HCT116 (cell line): Measurements from ENCODE around the gene CAMK2A. TPM values are rescaled to one million over a fixed set of nuclear protein-coding genes. Genes with fewer than 3 reads are reported as not detected.

ENCODE experiments used
- ATAC-seq: fragments of 200-7000 bp; cut with Tn5 transposase; 2 replicates; pipeline ENCODE4 v1.9.1; 2020; ENCODE audit warnings: mild to moderate bottlenecking, moderate library complexity
- BruUV-seq: library from RNA; stranded (reverse); fragments of 400-500 nt; replicated peaks from 2 replicates; lab custom pipeline; 2021; lab: Mats Ljungman, UMichigan
- CTCF ChIA-PET: fragments of 300-600 bp; sonication (Branson Sonifier 250); formaldehyde crosslinking; loops from one replicate; lab custom pipeline; 2021; ENCODE audit warnings: antibody characterized with exemption; lab: Charles Lee
- POLR2A ChIA-PET: fragments of 300-600, 350-600 bp; sonication (Branson Sonifier 250); formaldehyde crosslinking; loops from one replicate; lab custom pipeline; 2021; ENCODE audit warnings: antibody characterized with exemption; lab: Charles Lee
- RAD21 ChIA-PET, 2 experiments: fragments of 300-600 bp; sonication (Branson Sonifier 250); formaldehyde crosslinking; loops; one replicate each; lab custom pipeline; 2023; ENCODE audit warnings: low total read pairs in 2 of 2; ENCODE audit not compliant: uncharacterized antibody in 2 of 2, unreplicated experiment in 2 of 2, low non-redundant PET in 1 of 2; lab: Charles Lee
- DNase-seq: peaks from one replicate; pipeline ENCODE4 v3.0.0-alpha.2; 2010; ENCODE audit warnings: low read depth, low spot score
- H2AFZ ChIP-seq: fragments of 200-600 bp; shearing (Covaris generic), sonication (generic); 2 replicates; pipeline ENCODE4 v1.6.1; 2017; ENCODE audit warnings: low read depth, mixed run types, mixed read lengths, antibody characterized with exemption, low read length; ENCODE audit not compliant: poor library complexity, severe bottlenecking
- H3K27ac ChIP-seq: 2 replicates; pipeline ENCODE4 v1.5.1; 2012; ENCODE audit warnings: low read depth, low read length
- H3K27me3 ChIP-seq: fragments of 200-600 bp; sonication (generic); 2 replicates; pipeline ENCODE4 v1.6.1; 2016; ENCODE audit warnings: mixed run types, low read length, mixed read lengths; ENCODE audit not compliant: insufficient read depth
- H3K36me3 ChIP-seq, 2 experiments: fragments of 200-500 bp in 1 of 2; fragments of 200-600 bp in 1 of 2; sonication (Bioruptor generic) in 1 of 2; sonication (generic) in 1 of 2; 2 replicates each; pipeline versions ENCODE4 v1.5.1 to v1.6.1; 2014 to 2016; ENCODE audit warnings: low read length in 2 of 2, inconsistent platforms in 1 of 2, mixed read lengths in 1 of 2, mixed run types in 1 of 2; ENCODE audit not compliant: insufficient read depth in 2 of 2, control insufficient read depth in 1 of 2
- H3K4me1 ChIP-seq, 2 experiments: fragments of 200-600 bp in 1 of 2; sonication (generic) in 1 of 2; 2 replicates each; pipeline versions ENCODE4 v1.5.1 to v1.6.1; 2012 to 2017; ENCODE audit warnings: low read length in 2 of 2, inconsistent platforms in 1 of 2, mild to moderate bottlenecking in 1 of 2, mixed read lengths in 1 of 2, mixed run types in 1 of 2, moderate library complexity in 1 of 2; ENCODE audit not compliant: insufficient read depth in 2 of 2, control insufficient read depth in 1 of 2
- H3K4me2 ChIP-seq: fragments of 200-600 bp; sonication (generic); 2 replicates; pipeline ENCODE4 v1.6.1; 2017; ENCODE audit warnings: mixed run types, low read length, mixed read lengths
- H3K4me3 ChIP-seq, 2 experiments: fragments of 200-600 bp in 1 of 2; sonication (generic) in 1 of 2; replicated peaks in 1 of 2; 2 replicates each; pipeline ENCODE4 v1.5.1; 2011 to 2016; ENCODE audit warnings: low read length in 2 of 2, control low read depth in 1 of 2, low read depth in 1 of 2, mild to moderate bottlenecking in 1 of 2, mixed read lengths in 1 of 2, mixed run types in 1 of 2
- H3K79me2 ChIP-seq: fragments of 200-600 bp; sonication (generic); 2 replicates; pipeline ENCODE4 v1.6.1; 2017; ENCODE audit warnings: mild to moderate bottlenecking, mixed run types, low read length, moderate library complexity, mixed read lengths; ENCODE audit not compliant: insufficient read depth
- H3K9ac ChIP-seq: fragments of 200-600 bp; sonication (generic); 2 replicates; pipeline ENCODE4 v1.6.1; 2016; ENCODE audit warnings: low read length, mixed read lengths
- H3K9me2 ChIP-seq: fragments of 200-600 bp; sonication (generic), shearing (Covaris generic); 2 replicates; pipeline ENCODE4 v1.6.1; 2017; ENCODE audit warnings: mixed run types, mild to moderate bottlenecking, moderate library complexity; ENCODE audit not compliant: insufficient read depth
- H3K9me3 ChIP-seq, 2 experiments: fragments of 200-500 bp in 1 of 2; fragments of 200-600 bp in 1 of 2; sonication (Bioruptor generic) in 1 of 2; sonication (generic) in 1 of 2; 2 replicates each; pipeline ENCODE4 v1.6.1; 2014 to 2017; ENCODE audit warnings: low read length in 2 of 2, mixed read lengths in 2 of 2, inconsistent platforms in 1 of 2, low read depth in 1 of 2, mild to moderate bottlenecking in 1 of 2, mixed run types in 1 of 2, moderate library complexity in 1 of 2; ENCODE audit not compliant: control insufficient read depth in 1 of 2, insufficient read depth in 1 of 2
- H4K20me1 ChIP-seq: fragments of 200-600 bp; sonication (generic), shearing (Covaris generic); 2 replicates; pipeline ENCODE4 v1.6.1; 2017; ENCODE audit warnings: mixed run types, mild to moderate bottlenecking, moderate library complexity; ENCODE audit not compliant: insufficient read depth
- ATF3 ChIP-seq: IDR thresholded peaks from 2 replicates; pipeline ENCODE4 v1.6.1; 2012
- CBX3 ChIP-seq: IDR thresholded peaks from 2 replicates; pipeline ENCODE4 v1.6.1; 2012; ENCODE audit warnings: low read depth
- CEBPB ChIP-seq: IDR thresholded peaks from 2 replicates; pipeline ENCODE4 v1.6.1; 2012; ENCODE audit warnings: low read depth
- CTCF ChIP-seq, 3 experiments: fragments of 200-600 bp in 1 of 3; sonication (generic) in 1 of 3; IDR thresholded peaks in 2 of 3; conservative IDR thresholded peaks in 1 of 3; 2 replicates each; pipeline ENCODE4 v1.5.1; 2012 to 2017; ENCODE audit warnings: low read depth in 2 of 3, low read length in 2 of 3, antibody characterized with exemption in 1 of 3, borderline replicate concordance in 1 of 3, control low read depth in 1 of 3, mild to moderate bottlenecking in 1 of 3, mixed read lengths in 1 of 3, mixed run types in 1 of 3, moderate library complexity in 1 of 3; ENCODE audit not compliant: insufficient read depth in 1 of 3
- EGR1 ChIP-seq: IDR thresholded peaks from 2 replicates; pipeline ENCODE4 v1.6.1; 2012; ENCODE audit warnings: low read depth
- EZH2 ChIP-seq: fragments of 200-600 bp; sonication (generic); IDR thresholded peaks from 2 replicates; pipeline ENCODE4 v1.6.1; 2017; ENCODE audit warnings: antibody characterized with exemption, mixed run types
- FOSL1 ChIP-seq: IDR thresholded peaks from 2 replicates; pipeline ENCODE4 v1.6.1; 2012; ENCODE audit warnings: low read depth
- JUND ChIP-seq: IDR thresholded peaks from 2 replicates; pipeline ENCODE4 v1.6.1; 2012
- MAX ChIP-seq: IDR thresholded peaks from 2 replicates; pipeline ENCODE4 v1.6.1; 2012
- POLR2AphosphoS5 ChIP-seq: IDR thresholded peaks from 2 replicates; pipeline ENCODE4 v1.6.1; 2011; ENCODE audit warnings: mild to moderate bottlenecking, low read depth, low read length, moderate library complexity
- RAD21 ChIP-seq: IDR thresholded peaks from 2 replicates; pipeline ENCODE4 v1.6.1; 2012; ENCODE audit warnings: low read depth, mild to moderate bottlenecking
- SIN3A ChIP-seq: IDR thresholded peaks from 2 replicates; pipeline ENCODE4 v1.6.1; 2012; ENCODE audit warnings: low read depth
- TCF7L2 ChIP-seq: IDR thresholded peaks from 2 replicates; pipeline ENCODE4 v1.7.0; 2011; ENCODE audit warnings: borderline replicate concordance, inconsistent platforms; ENCODE audit not compliant: insufficient read depth, insufficient read length; ENCODE audit errors: extremely low read depth
- YY1 ChIP-seq: IDR thresholded peaks from 2 replicates; pipeline ENCODE4 v1.6.1; 2011; ENCODE audit warnings: low read length, low read depth, moderate library complexity, mild to moderate bottlenecking; ENCODE audit not compliant: insufficient replicate concordance; ENCODE audit errors: extremely low read depth
- ZFX ChIP-seq: fragments of 450-650 bp; IDR thresholded peaks from 2 replicates; pipeline ENCODE4 v1.6.1; 2017
- intact Hi-C: fragments of 100-400 bp; cut with micrococcal nuclease; formaldehyde crosslinking; loops from 2 replicates; pipeline ENCODE4 v1.10.0; 2022
- total RNA-seq: library from RNA; stranded (reverse); gene quantifications from one replicate; pipeline ENCODE4 v1.2.1, GENCODE V29; 2021; ENCODE audit not compliant: unreplicated experiment
- TF ChIP-seq, protein P1 (sequence below): IDR thresholded peaks from 2 replicates; pipeline ENCODE4 v1.6.1; 2011; ENCODE audit warnings: mild to moderate bottlenecking, low read length, moderate library complexity; ENCODE audit not compliant: insufficient replicate concordance; ENCODE audit errors: extremely low read depth
- TF ChIP-seq, protein P2 (sequence below): IDR thresholded peaks from 2 replicates; pipeline ENCODE4 v1.6.1; 2012; ENCODE audit warnings: low read depth

CAMK2A gene
- total RNA-seq, 1 experiment from 2014 or later, result not detected

DNA sequence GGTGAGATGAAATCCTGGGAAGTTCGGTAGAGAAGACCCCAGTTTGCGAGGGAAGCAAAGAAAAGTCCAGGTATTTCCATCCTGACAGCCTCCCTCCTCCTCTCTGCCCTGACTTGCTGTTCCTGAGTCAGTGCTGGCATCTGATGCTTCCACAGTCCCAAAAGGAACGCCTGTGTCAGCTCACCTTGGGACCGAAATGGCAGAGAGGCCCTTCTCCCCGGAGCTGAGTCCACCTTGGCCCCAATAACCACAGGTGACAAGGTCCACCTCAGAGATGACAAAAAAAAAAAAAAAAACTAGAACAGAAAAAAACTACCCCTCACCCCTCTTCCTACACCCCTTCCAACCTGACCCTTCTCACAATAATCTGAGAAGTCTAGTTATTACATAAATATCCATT lies 68.1 kb downstream of the CAMK2A start:
- no peaks in the 10 kb centered on the region for H3K36me3 ChIP-seq
- no peak overlapping the region for H3K27ac ChIP-seq
- no peak overlapping the region for H3K4me3 ChIP-seq
- ChIA-PET CTCF (no interaction called here), POLR2A (no interaction called here), RAD21 (no interaction called here)
- no peak overlapping the region for H2AFZ ChIP-seq
- BruUV-seq, result no TSS peak
- H3K4me2 ChIP-seq, result no peak overlapping the region
- H3K9me3 ChIP-seq, result no peaks in the 10 kb centered on the region
- ATAC-seq (no peak), DNase-seq (no peak)
- TF ChIP-seq JUND (no peak), CTCF (IDR thresholded peaks at IDR 0.05 in 2 of 3, conservative IDR thresholded peaks at IDR 0.05 in 1 of 3; ENCODE audit: borderline replicate concordance in 1 of 3, insufficient read depth in 1 of 3, low read depth in 2 of 3, low read length in 2 of 3) (no peak), RAD21 (no peak), POLR2AphosphoS5 (no peak), SIN3A (no peak), FOSL1 (no peak), YY1 (no peak), CEBPB (no peak), ATF3 (no peak), MAX (no peak), ZFX (no peak), CBX3 (no peak), EGR1 (no peak), TCF7L2 (no peak), EZH2 (no peak)
- TF ChIP-seq, protein P1, sequence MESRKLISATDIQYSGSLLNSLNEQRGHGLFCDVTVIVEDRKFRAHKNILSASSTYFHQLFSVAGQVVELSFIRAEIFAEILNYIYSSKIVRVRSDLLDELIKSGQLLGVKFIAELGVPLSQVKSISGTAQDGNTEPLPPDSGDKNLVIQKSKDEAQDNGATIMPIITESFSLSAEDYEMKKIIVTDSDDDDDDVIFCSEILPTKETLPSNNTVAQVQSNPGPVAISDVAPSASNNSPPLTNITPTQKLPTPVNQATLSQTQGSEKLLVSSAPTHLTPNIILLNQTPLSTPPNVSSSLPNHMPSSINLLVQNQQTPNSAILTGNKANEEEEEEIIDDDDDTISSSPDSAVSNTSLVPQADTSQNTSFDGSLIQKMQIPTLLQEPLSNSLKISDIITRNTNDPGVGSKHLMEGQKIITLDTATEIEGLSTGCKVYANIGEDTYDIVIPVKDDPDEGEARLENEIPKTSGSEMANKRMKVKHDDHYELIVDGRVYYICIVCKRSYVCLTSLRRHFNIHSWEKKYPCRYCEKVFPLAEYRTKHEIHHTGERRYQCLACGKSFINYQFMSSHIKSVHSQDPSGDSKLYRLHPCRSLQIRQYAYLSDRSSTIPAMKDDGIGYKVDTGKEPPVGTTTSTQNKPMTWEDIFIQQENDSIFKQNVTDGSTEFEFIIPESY, result no peak
- TF ChIP-seq, protein P2, sequence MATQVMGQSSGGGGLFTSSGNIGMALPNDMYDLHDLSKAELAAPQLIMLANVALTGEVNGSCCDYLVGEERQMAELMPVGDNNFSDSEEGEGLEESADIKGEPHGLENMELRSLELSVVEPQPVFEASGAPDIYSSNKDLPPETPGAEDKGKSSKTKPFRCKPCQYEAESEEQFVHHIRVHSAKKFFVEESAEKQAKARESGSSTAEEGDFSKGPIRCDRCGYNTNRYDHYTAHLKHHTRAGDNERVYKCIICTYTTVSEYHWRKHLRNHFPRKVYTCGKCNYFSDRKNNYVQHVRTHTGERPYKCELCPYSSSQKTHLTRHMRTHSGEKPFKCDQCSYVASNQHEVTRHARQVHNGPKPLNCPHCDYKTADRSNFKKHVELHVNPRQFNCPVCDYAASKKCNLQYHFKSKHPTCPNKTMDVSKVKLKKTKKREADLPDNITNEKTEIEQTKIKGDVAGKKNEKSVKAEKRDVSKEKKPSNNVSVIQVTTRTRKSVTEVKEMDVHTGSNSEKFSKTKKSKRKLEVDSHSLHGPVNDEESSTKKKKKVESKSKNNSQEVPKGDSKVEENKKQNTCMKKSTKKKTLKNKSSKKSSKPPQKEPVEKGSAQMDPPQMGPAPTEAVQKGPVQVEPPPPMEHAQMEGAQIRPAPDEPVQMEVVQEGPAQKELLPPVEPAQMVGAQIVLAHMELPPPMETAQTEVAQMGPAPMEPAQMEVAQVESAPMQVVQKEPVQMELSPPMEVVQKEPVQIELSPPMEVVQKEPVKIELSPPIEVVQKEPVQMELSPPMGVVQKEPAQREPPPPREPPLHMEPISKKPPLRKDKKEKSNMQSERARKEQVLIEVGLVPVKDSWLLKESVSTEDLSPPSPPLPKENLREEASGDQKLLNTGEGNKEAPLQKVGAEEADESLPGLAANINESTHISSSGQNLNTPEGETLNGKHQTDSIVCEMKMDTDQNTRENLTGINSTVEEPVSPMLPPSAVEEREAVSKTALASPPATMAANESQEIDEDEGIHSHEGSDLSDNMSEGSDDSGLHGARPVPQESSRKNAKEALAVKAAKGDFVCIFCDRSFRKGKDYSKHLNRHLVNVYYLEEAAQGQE, result no peak
- no peaks in the 10 kb centered on the region for H3K27me3 ChIP-seq
- 0 out of 4 replicates have a peak, but pooled peaks cover 0 to 2% of the 10 kb centered on the region in 2 experiments for H3K4me1 ChIP-seq
- H4K20me1 ChIP-seq, result no peaks in the 10 kb centered on the region
- no peaks in the 10 kb centered on the region for H3K9me2 ChIP-seq
- H3K9ac ChIP-seq, result no peak overlapping the region
- no peaks in the 10 kb centered on the region for H3K79me2 ChIP-seq
- intact Hi-C loops, result no loop called here
